Neural cell (in vitro differentiated cells): ENCODE measurements around the gene CENPQ. TPM values are rescaled to one million over a fixed set of nuclear protein-coding genes. Genes with fewer than 3 reads are reported as not detected.

Source experiments
- H2AFZ ChIP-seq: fragments of 200-600, 300-800 bp; sonication (generic), shearing (Covaris generic); 2 replicates; pipeline ENCODE4 v1.6.0; 2014; ENCODE audit warnings: low read depth, mild to moderate bottlenecking, antibody characterized with exemption, low read length, moderate library complexity
- H3F3A ChIP-seq: fragments of 200-600 bp; shearing (Covaris generic); 2 replicates; pipeline ENCODE4 v1.6.1; 2016; ENCODE audit warnings: mild to moderate bottlenecking, moderate library complexity, mixed read lengths, antibody characterized with exemption, low read length; ENCODE audit not compliant: insufficient read depth, poor library complexity, severe bottlenecking
- H3K27ac ChIP-seq: fragments of 200-600, 300-800 bp; sonication (generic), shearing (Covaris generic); 2 replicates; pipeline ENCODE4 v1.5.1; 2014; ENCODE audit warnings: mild to moderate bottlenecking, low read length, moderate library complexity
- H3K27me3 ChIP-seq: fragments of 300-800, 200-600 bp; sonication (generic), shearing (Covaris generic); 2 replicates; pipeline ENCODE4 v1.6.0; 2014; ENCODE audit warnings: mild to moderate bottlenecking, low read depth, low read length, moderate library complexity; ENCODE audit not compliant: insufficient read depth
- H3K36me3 ChIP-seq: fragments of 300-800, 200-600 bp; sonication (generic), shearing (Covaris generic); 2 replicates; pipeline ENCODE4 v1.5.1; 2014; ENCODE audit warnings: mild to moderate bottlenecking, antibody characterized with exemption, low read length, moderate library complexity; ENCODE audit not compliant: insufficient read depth
- H3K4me2 ChIP-seq: fragments of 300-800, 200-600 bp; sonication (generic), shearing (Covaris generic); 2 replicates; pipeline ENCODE4 v1.6.0; 2014; ENCODE audit warnings: mild to moderate bottlenecking, low read length
- H3K4me3 ChIP-seq: fragments of 300-800, 200-600 bp; sonication (generic), shearing (Covaris generic); 2 replicates; pipeline ENCODE4 v1.5.1; 2014; ENCODE audit warnings: mild to moderate bottlenecking, low read length, moderate library complexity
- H3K79me2 ChIP-seq: fragments of 200-600 bp; shearing (Covaris generic); replicated peaks from 2 replicates; pipeline ENCODE4 v1.6.0; 2014; ENCODE audit warnings: mild to moderate bottlenecking, low read length, moderate library complexity; ENCODE audit not compliant: insufficient read depth
- H3K9ac ChIP-seq: fragments of 300-800, 200-600 bp; sonication (generic), shearing (Covaris generic); 2 replicates; pipeline ENCODE4 v1.6.1; 2016; ENCODE audit warnings: mild to moderate bottlenecking, low read length, mixed read lengths
- H3K9me2 ChIP-seq: fragments of 200-600 bp; shearing (Covaris generic); 2 replicates; pipeline ENCODE4 v1.6.1; 2016; ENCODE audit warnings: mild to moderate bottlenecking, low read length, mixed read lengths; ENCODE audit not compliant: insufficient read depth
- H3K9me3 ChIP-seq: fragments of 200-600, 300-800 bp; sonication (generic), shearing (Covaris generic); 2 replicates; pipeline ENCODE4 v1.6.1; 2016; ENCODE audit warnings: mild to moderate bottlenecking, mixed run types, low read length, moderate library complexity, mixed read lengths
- H4K20me1 ChIP-seq: fragments of 200-600 bp; shearing (Covaris generic); 2 replicates; pipeline ENCODE4 v1.6.1; 2016; ENCODE audit warnings: mild to moderate bottlenecking, mixed run types; ENCODE audit not compliant: insufficient read depth
- CTCF ChIP-seq: fragments of 450-650 bp; IDR thresholded peaks from 2 replicates; pipeline ENCODE4 v1.5.1; 2014; ENCODE audit warnings: antibody characterized with exemption, mild to moderate bottlenecking, moderate library complexity; ENCODE audit not compliant: poor library complexity, severe bottlenecking
- EP300 ChIP-seq: fragments of 450-650 bp; conservative IDR thresholded peaks from 2 replicates; pipeline ENCODE4 v1.6.1; 2014; ENCODE audit warnings: antibody characterized with exemption, mild to moderate bottlenecking, moderate library complexity; ENCODE audit not compliant: poor library complexity, severe bottlenecking
- EZH2 ChIP-seq: fragments of 200-600, 300-800 bp; shearing (Covaris generic), sonication (generic); IDR thresholded peaks from 2 replicates; pipeline ENCODE4 v1.6.1; 2014; ENCODE audit warnings: antibody characterized with exemption, low read length, borderline replicate concordance, mild to moderate bottlenecking; ENCODE audit not compliant: insufficient read depth, poor library complexity, severe bottlenecking
- MXI1 ChIP-seq: fragments of 450-650 bp; conservative IDR thresholded peaks from 2 replicates; pipeline ENCODE4 v1.6.1; 2014; ENCODE audit warnings: antibody characterized with exemption, mild to moderate bottlenecking; ENCODE audit not compliant: poor library complexity, severe bottlenecking
- POLR2AphosphoS5 ChIP-seq: IDR thresholded peaks from 2 replicates; pipeline ENCODE4 v1.6.1; 2012
- RAD21 ChIP-seq: fragments of 450-650 bp; conservative IDR thresholded peaks from 2 replicates; pipeline ENCODE4 v1.6.1; 2014; ENCODE audit warnings: antibody characterized with exemption, mild to moderate bottlenecking, moderate library complexity
- REST ChIP-seq: IDR thresholded peaks from 2 replicates; pipeline ENCODE4 v1.6.1; 2012; ENCODE audit warnings: borderline replicate concordance
- SMC3 ChIP-seq: fragments of 450-650 bp; conservative IDR thresholded peaks from 2 replicates; pipeline ENCODE4 v1.6.1; 2014; ENCODE audit warnings: antibody characterized with exemption, mild to moderate bottlenecking, moderate library complexity; ENCODE audit not compliant: poor library complexity
- TAF1 ChIP-seq: IDR thresholded peaks from 2 replicates; pipeline ENCODE4 v1.6.1; 2012; ENCODE audit warnings: low read depth
- polyA plus RNA-seq: library from polyadenylated mRNA; depleted of rRNA; stranded (reverse); fragments of >200 nt; gene quantifications from 2 replicates; pipeline ENCODE4 v1.2.3, GENCODE V29; 2014

CENPQ gene
- polyA plus RNA-seq, 1 donor from 2014 or later, result 8.8 TPM

- Histone ChIP-seq H3K79me2 (no peaks in the 10 kb centered on the region), H3K27ac (no peak overlapping the region), H3K4me2 (no peak overlapping the region), H3K9ac (no peak overlapping the region), H3K9me2 (no peaks in the 10 kb centered on the region), H3K36me3 (no peaks in the 10 kb centered on the region), H3K4me3 (no peak overlapping the region), H4K20me1 (no peaks in the 10 kb centered on the region), H3K9me3 (no peaks in the 10 kb centered on the region), H3F3A (no peaks in the 10 kb centered on the region), H3K27me3 (no peaks in the 10 kb centered on the region), H2AFZ (no peak overlapping the region)
- no peak for TF ChIP-seq SMC3
- TF ChIP-seq CTCF, result no peak
- TF ChIP-seq EZH2, result no peak
- TF ChIP-seq EP300, result no peak
These were observed 77.4 kb downstream of the CENPQ start for GRCh38 chr6:49540614-49541013.

GRCh38 chr6:49541210-49541724 is 78.1 kb downstream of the CENPQ start:
- Histone ChIP-seq H3K9me2 (no peaks in the 10 kb centered on the region), H3K9ac (no peak overlapping the region), H3K79me2 (no peaks in the 10 kb centered on the region), H3K27ac (no peak overlapping the region), H3F3A (no peaks in the 10 kb centered on the region), H3K27me3 (no peaks in the 10 kb centered on the region), H3K9me3 (no peaks in the 10 kb centered on the region), H4K20me1 (no peaks in the 10 kb centered on the region), H3K4me2 (no peak overlapping the region), H3K36me3 (no peaks in the 10 kb centered on the region), H2AFZ (no peak overlapping the region), H3K4me3 (no peak overlapping the region)
- TF ChIP-seq RAD21 (no peak), TAF1 (no peak), EZH2 (no peak), POLR2AphosphoS5 (no peak), EP300 (no peak), SMC3 (no peak), REST (no peak), CTCF (no peak), MXI1 (no peak)
